ENCODE results near the gene MAP4K1. TPM values are rescaled to one million over a fixed set of nuclear protein-coding genes. Genes with fewer than 3 reads are reported as not detected.

MAP4K1 gene
- total and polyA plus RNA-seq, 7 donors = 0.36 to 1.4 (median 0.68) TPM

DNA sequence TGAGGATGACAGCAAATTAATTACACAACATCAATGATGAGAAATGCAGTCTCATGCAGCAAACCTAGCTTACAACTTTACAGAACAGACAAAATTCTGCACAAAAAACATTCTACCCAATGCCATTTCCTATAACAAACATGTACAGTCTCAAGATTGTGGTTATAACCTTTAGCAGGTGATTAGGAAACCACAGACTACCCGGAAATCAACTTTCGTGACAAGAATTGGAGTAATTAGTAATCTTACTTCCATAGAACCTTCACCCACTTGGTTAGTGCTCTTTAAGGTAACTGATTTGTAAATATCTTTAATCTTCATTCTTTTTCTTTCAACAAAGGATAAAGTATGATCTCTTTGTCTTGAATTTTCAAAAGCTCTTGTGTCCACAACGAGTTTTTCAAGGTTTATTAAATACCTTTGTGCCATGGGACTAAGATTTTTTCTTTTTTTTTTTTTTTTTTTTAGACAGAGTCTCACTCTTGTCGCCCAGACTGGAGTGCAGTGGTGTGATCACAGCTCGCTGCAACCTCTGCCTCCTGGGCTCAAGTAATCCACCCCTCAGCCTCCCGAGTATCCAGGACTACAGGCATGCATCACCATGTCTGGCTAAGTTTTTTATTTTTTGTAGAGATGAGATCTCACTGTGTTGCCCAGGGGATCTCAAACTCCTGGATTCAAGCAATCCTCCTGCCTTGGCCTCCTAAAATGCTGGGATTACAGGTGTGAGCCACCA lies 78.8 kb downstream of the MAP4K1 start:
- no peaks in the 10 kb centered on the region for H3K4me1 ChIP-seq
- DNase-seq (no peak), ATAC-seq (no peak)
- WGBS, 3 donors = 55 to 71% (median 60%) methylated on average over 6 of the region's 6 CpGs
- no peaks in the 10 kb centered on the region for H3K27me3 ChIP-seq (ENCODE audit: insufficient read depth in 3 of 3, low read length in 2 of 3)
- peak overlapping the region; percentile 20 for H3K27ac ChIP-seq
- intact Hi-C loops (cut with DNase I) = no loop called here
- TF ChIP-seq, protein P1, sequence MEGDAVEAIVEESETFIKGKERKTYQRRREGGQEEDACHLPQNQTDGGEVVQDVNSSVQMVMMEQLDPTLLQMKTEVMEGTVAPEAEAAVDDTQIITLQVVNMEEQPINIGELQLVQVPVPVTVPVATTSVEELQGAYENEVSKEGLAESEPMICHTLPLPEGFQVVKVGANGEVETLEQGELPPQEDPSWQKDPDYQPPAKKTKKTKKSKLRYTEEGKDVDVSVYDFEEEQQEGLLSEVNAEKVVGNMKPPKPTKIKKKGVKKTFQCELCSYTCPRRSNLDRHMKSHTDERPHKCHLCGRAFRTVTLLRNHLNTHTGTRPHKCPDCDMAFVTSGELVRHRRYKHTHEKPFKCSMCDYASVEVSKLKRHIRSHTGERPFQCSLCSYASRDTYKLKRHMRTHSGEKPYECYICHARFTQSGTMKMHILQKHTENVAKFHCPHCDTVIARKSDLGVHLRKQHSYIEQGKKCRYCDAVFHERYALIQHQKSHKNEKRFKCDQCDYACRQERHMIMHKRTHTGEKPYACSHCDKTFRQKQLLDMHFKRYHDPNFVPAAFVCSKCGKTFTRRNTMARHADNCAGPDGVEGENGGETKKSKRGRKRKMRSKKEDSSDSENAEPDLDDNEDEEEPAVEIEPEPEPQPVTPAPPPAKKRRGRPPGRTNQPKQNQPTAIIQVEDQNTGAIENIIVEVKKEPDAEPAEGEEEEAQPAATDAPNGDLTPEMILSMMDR (IDR thresholded peaks at IDR 0.05) = no peak
- no peak overlapping the region for H3K4me3 ChIP-seq
- peaks cover 0 to 94% of the 10 kb centered on the region in 2 donors for H3K36me3 ChIP-seq (ENCODE audit: insufficient read depth in 1 of 2, low read depth in 1 of 2)
- H3K9me3 ChIP-seq = no peaks in the 10 kb centered on the region

DNA sequence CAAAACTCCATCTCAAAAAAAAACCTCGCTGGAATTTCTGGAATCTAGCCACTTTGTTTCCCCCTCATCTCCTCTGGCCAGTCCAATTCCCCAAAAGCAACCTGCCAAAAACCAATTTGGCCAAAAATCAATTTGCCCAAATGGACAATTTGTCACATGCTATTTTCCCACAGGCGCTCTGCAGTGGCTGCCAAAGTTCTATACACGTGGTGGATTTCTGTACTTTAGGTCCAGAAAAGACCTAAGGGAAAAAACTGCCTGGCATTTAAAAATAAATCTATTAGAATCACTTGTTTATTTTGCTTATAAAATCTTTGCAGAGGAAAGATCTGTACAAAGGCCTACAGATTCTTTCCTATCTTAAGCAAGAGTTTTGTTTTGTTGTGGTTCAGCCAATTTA lies 79.4 kb downstream of the MAP4K1 start:
- no peaks in the 10 kb centered on the region for H3K9me3 ChIP-seq
- H3K36me3 ChIP-seq (ENCODE audit: insufficient read depth in 1 of 2, low read depth in 1 of 2) = peaks cover 0 to 94% of the 10 kb centered on the region in 2 donors
- no peaks in the 10 kb centered on the region for H3K4me1 ChIP-seq
- peak in 1 of 4 donors; percentile 9 for ATAC-seq
- TF ChIP-seq, protein P1 (IDR thresholded peaks at IDR 0.05) = no peak
- no peak overlapping the region for H3K4me3 ChIP-seq
- intact Hi-C loops (cut with DNase I) = no loop called here
- 28 to 33% (median 28%) methylated on average over 3 of the region's 3 CpGs for WGBS, 3 donors
- no peak for DNase-seq
- peak overlapping the region; percentile 20 for H3K27ac ChIP-seq
- no peaks in the 10 kb centered on the region for H3K27me3 ChIP-seq (ENCODE audit: insufficient read depth in 3 of 3, low read length in 2 of 3)

Other genes starting within 250 kb of the MAP4K1 start
- 100 to 1,000 TPM; 348 to 889 (median 587) TPM for gene PSMD8, start 243.4 kb downstream of the MAP4K1 start, total RNA-seq
- 1,000 to 10,000 TPM in 1 of 3 donors, 100 to 1,000 TPM in 2; 719 to 1,414 (median 791) TPM for gene PSMD8, start 243.4 kb downstream of the MAP4K1 start, polyA plus RNA-seq
- under 1 TPM in 2 of 4 donors, not detected in 2; 0.18 to 0.34 TPM for gene GGN, start 229.9 kb downstream of the MAP4K1 start, total RNA-seq
- under 1 TPM in 2 of 3 donors, not detected in 1; 0.04 to 0.21 TPM for gene GGN, start 229.9 kb downstream of the MAP4K1 start, polyA plus RNA-seq
- 1 to 10 TPM in 3 of 4 donors, under 1 TPM in 1; 0.69 to 2.1 (median 1.5) TPM for gene SPRED3, start 229.3 kb downstream of the MAP4K1 start, total RNA-seq
- 1 to 10 TPM in 1 of 3 donors, under 1 TPM in 2; 0.01 to 1.0 (median 0.10) TPM for gene SPRED3, start 229.3 kb downstream of the MAP4K1 start, polyA plus RNA-seq
- gene FAM98C, start 214.9 kb downstream of the MAP4K1 start, total RNA-seq = 1 to 10 TPM; 1.1 to 4.5 (median 1.4) TPM
- gene FAM98C, start 214.9 kb downstream of the MAP4K1 start, polyA plus RNA-seq = 1 to 10 TPM; 1.4 to 6.6 (median 1.8) TPM
- 1 to 10 TPM in 1 of 4 donors, under 1 TPM in 3; 0.44 to 2.0 (median 0.80) TPM for gene RASGRP4, start 191.7 kb downstream of the MAP4K1 start, total RNA-seq
- under 1 TPM; 0.17 to 0.31 (median 0.25) TPM for gene RASGRP4, start 191.7 kb downstream of the MAP4K1 start, polyA plus RNA-seq
- gene RYR1, start 184.3 kb downstream of the MAP4K1 start, total RNA-seq = 1,000 to 10,000 TPM in 2 of 4 donors, 100 to 1,000 TPM in 2; 572 to 1,211 (median 883) TPM
- 100 to 1,000 TPM in 2 of 3 donors, 10 to 100 TPM in 1; 56.0 to 278 (median 122) TPM for gene RYR1, start 184.3 kb downstream of the MAP4K1 start, polyA plus RNA-seq
- 100 to 1,000 TPM; 367 to 549 (median 436) TPM for gene EIF3K, start 1.2 kb upstream of the MAP4K1 start, total RNA-seq
- 100 to 1,000 TPM; 422 to 984 (median 637) TPM for gene EIF3K, start 1.2 kb upstream of the MAP4K1 start, polyA plus RNA-seq
- 100 to 1,000 TPM in 1 of 4 donors, 10 to 100 TPM in 3; 79.9 to 127 (median 89.2) TPM for gene ACTN4, start 29.7 kb upstream of the MAP4K1 start, total RNA-seq
- 10 to 100 TPM; 38.3 to 45.2 (median 43.0) TPM for gene ACTN4, start 29.7 kb upstream of the MAP4K1 start, polyA plus RNA-seq
- under 1 TPM; 0.32 to 0.64 (median 0.52) TPM for gene CAPN12, start 126.5 kb upstream of the MAP4K1 start, total RNA-seq
- under 1 TPM; 0.27 to 0.35 (median 0.34) TPM for gene CAPN12, start 126.5 kb upstream of the MAP4K1 start, polyA plus RNA-seq
- gene LGALS7, start 155.6 kb upstream of the MAP4K1 start, total RNA-seq = not detected
- not detected for gene LGALS7, start 155.6 kb upstream of the MAP4K1 start, polyA plus RNA-seq
- not detected for gene LGALS7B, start 171.2 kb upstream of the MAP4K1 start, total RNA-seq
- gene LGALS7B, start 171.2 kb upstream of the MAP4K1 start, polyA plus RNA-seq = under 1 TPM in 1 of 3 donors, not detected in 2; 0.91 TPM
- gene LGALS4, start 195.0 kb upstream of the MAP4K1 start, total RNA-seq = 1 to 10 TPM in 2 of 4 donors, under 1 TPM in 2; 0.62 to 2.0 (median 0.98) TPM
- gene LGALS4, start 195.0 kb upstream of the MAP4K1 start, polyA plus RNA-seq = under 1 TPM; 0.31 to 0.77 (median 0.53) TPM
- 100 to 1,000 TPM; 279 to 572 (median 404) TPM for gene ECH1, start 213.8 kb upstream of the MAP4K1 start, total RNA-seq
- gene ECH1, start 213.8 kb upstream of the MAP4K1 start, polyA plus RNA-seq = 100 to 1,000 TPM; 512 to 649 (median 601) TPM
- 100 to 1,000 TPM; 151 to 229 (median 198) TPM for gene HNRNPL, start 232.0 kb upstream of the MAP4K1 start, total RNA-seq
- 100 to 1,000 TPM; 109 to 215 (median 191) TPM for gene HNRNPL, start 232.0 kb upstream of the MAP4K1 start, polyA plus RNA-seq